HG02884 (cell line): ENCODE results near the gene HMX2.

Experiments used
- ATAC-seq: cut with Tn5 transposase; IDR thresholded peaks from one replicate; pipeline ENCODE4 v1.9.1; 2021; ENCODE audit warnings: mild to moderate bottlenecking, moderate library complexity; ENCODE audit not compliant: unreplicated experiment

HMX2 gene, protein sequence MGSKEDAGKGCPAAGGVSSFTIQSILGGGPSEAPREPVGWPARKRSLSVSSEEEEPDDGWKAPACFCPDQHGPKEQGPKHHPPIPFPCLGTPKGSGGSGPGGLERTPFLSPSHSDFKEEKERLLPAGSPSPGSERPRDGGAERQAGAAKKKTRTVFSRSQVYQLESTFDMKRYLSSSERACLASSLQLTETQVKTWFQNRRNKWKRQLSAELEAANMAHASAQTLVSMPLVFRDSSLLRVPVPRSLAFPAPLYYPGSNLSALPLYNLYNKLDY

DNA sequence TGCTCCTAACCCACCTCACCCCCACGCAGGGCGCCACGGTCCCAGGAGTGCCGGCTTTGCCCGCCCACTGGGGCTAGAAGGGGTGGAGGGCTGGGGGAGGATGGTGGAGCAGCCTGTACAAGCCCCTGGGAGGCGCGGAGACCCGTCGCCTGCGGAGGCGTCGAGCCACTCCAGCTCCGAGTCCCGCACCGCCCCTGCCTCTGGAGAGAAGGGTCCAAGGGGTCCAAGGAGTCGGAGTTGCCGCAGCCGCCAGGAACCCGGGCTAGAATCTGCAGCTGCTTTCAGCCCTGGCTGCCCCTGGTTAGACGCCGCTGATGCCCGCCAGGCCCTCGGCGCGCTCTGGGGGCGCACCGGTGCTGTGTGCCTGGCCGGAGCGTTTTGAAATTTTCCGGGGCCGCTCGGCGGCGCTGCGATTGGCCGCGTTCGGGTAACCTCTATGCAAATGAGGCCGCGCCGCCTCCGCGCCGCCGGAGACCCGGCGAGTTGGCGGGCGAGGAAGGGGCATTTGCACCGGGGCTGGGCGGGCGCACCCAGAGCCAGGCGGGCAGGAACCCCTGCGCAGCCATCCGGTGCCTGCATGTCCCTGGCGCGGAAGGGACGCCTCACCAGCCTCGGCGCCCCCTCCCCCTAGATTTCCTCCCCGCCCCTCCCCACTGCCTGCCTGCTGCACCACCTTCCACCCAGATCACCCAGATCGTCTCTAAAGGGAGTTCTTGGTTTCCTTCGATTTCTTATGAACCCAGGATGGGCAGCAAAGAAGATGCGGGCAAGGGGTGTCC lies at the start of gene HMX2:
HMX2 (plus strand) TSS at position 502 of the 779 bp plus-strand sequence; CDS start at position 745, 243 bp downstream.
- ATAC-seq = no peak

DNA sequence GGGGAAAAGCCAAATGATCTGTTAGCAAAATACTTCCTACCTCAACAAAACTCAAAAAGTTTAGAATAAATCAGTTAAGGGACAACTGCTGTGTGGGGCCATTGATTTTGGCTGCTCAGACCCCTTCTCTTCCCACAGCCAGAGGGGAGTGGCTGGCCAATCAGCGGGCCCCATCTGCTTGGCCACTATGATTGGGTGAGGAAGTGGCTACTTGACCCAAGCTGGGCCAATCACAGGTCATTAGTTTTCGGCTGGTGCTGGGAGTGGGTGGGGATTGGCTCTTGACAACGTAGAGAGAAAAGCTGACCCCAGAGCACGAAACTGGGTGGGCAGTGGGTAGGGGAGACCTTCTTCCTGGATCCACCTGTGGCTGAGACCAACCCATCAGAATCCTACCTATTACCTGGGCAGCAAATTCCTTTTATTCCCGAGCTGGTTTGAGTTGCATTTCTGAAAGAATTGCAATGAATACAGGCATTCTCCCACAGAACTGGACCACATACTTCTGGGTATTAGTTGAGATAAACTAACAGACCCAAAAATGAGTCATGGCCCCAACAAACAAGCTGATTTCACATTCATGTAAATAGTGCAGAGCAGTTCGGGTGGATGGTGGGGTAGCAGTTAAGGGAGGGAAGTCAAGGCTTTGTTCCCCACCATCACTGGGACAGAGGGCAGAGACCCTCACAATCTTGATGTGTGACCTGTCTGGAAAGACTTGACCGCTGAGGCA lies 47.7 kb upstream of the HMX2 start:
- no peak for ATAC-seq

DNA sequence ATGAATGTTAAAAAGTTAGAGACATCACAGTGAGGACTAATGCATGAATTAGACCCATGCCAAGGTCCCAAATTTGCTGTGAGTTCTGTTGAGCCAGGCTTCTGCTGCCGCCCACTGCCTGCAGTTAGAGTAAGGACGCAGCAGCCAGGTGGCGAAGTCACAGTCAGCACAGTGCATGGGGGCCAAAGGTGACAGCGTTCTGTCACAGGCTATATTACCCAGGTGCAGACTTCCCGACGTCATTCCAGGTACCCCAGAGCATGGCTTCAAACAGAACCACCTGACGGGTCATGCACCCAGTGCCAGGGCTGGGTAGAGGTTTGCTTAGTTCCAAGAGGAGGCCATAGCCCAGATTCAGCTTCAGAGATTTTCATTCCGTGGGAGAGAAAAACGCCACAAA lies 46.1 kb upstream of the HMX2 start:
- no peak for ATAC-seq

DNA sequence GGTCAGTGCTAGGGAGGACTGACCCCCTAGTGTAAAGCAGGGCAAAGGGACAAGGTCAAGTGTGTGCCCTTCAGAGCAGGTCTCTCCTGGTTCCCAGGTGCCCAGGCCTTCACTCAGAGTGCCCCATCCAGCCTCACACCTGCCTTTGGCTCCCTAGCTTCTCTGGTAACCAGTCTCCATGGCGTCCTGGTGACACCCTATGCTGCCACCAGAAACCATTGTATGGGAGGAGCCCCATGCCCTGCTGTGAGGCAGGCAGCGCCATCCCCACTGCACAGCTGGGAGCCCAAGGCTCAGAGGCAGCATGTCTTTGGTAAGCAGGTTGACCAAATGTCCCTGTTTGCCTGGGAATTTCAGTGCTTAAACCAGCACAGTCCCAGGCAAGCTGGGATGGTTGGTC lies 45.3 kb upstream of the HMX2 start:
- no peak for ATAC-seq

DNA sequence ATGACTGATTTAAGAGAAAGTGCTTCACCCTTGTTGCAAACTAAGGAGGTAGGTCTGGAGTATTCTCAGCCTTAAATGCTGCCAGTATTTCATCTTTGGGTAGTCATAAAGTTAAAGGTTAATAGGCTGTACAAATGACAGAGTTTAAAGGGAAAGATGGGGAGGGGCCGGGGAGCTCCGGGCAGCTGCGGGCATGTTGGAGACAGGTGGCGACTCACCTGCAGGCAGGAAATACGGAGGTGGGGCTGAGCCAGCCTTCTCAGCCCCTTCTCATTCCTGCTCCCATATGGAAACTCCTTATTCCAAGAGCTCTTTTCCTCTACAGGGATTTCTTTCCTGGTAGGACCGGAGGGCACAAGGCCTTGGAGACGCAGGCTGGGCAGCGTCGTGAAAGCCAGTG lies 44.0 kb upstream of the HMX2 start:
- no peak for ATAC-seq

DNA sequence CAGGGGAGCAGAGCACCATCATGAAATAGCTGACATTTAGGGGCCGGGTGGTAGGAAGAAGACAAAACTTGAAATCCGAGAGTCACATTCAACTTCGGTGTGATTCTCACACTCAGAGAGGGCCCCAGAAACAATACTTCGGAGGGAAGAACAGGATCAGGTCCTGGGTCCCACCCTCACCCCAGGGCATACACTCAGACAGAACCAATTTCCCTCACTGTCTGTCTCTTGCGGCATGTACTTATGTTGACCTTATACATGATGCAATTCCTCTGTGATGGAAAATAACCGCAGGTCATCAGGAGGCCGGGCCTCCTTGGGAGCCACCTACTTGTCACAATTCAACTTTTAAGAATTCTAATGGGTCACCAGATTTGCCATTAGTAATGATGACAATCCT lies 38.5 kb upstream of the HMX2 start:
- no peak for ATAC-seq

DNA sequence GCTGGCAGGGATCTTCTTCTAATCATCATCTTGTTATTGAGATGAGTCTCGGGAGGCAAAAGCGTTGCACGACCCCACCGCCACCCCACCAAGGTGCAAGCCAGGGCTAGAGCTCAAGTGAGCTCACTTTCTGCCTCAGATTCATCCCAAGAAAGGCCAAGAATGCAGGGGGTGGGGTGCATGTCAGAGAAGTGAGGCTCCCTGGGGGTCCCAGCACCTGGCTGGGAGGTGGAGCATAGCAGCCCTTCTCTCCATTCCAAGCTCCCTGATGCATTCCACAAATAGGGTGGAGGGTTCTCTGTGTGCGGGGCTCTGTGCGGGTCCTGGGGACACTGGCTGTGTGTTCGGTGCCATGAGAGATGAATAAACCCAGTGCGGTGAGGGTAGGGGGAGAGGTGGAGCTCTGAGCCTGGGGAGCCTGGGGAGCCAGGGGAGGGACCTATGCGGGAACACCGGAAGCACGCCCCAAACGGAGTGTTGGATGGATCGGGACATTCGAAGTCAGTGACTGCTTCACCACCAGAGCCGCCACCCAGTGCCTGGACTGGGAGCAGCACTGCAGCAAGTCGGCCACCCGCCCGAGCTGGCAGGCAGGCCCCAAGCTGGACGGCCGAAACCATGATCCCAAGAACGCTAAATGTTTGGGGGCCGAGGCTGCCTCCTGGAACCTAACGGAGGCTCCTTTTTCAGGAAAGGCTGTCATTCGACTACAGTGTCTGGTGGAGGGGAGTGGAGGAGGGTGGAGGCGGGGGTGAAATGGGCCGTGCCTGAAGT lies 30.1 kb upstream of the HMX2 start:
- no peak for ATAC-seq

DNA sequence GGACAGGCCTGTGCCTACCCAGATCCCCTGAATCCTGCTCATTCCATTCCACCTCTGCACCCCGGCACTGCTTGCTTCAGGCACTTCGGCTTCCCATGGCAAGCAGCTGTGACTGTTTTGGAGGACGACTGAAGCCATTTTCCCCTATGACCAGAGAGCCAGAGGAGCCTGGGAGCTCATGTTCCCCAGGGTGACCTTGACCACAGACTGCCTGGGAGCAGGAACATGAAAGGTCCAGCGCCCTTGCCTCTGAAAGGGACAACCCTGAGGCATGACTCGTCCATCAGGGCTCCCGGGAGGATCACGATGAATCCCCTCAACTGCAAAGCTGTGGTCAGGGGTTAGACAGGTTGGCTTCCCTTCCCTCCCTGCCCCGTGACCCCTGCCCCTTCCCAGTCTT lies 28.9 kb upstream of the HMX2 start:
- ATAC-seq = no peak

DNA sequence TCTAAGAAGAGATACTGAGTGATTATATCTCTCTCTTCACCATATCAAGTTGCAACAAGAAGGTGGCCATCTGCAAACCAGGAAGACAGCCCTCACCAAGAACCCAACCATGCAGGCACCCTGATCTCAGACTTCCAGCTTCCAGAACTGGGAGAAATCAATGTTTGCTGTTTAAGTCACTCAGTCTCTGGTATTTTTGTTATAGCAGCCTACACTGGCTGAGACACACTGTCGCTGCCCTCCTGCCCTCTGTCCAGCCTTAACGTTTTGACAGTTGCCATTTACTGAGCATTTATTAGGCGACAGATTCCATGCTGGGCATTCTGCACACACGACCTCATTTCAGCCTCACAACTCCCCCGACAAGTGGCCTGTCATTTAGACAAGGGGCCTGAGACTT lies 21.7 kb upstream of the HMX2 start:
- no peak for ATAC-seq

DNA sequence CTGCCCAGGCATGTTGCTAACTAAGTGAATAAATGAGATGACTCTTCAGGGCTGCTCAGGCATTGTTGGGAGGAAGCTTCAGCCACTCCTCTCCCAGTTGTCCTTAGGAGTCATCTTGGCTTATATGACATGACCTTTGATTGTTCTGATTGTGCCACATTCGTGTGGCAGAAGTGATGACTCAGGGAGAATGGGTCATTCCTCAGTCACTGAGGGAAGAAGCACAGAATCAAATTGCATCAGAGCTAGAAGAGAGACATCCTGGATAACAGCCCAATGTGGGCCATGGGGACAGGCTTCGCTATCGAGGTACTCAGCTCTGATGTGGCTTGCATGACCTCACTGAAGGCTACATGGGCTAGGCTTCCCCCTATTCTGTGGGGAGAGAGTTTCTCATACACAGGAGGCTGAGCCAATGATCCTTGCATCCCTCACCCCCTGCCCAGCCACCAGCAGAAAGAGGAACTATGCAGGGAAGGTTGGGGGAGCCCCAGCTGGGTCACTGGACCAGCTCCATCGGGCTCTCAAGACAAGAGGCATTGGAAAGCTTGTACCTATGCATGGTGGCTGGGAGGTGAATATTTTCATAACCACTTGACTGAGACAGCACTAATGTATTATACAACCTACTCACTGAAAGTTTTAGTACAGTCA lies 18.2 kb upstream of the HMX2 start:
- ATAC-seq = no peak

DNA sequence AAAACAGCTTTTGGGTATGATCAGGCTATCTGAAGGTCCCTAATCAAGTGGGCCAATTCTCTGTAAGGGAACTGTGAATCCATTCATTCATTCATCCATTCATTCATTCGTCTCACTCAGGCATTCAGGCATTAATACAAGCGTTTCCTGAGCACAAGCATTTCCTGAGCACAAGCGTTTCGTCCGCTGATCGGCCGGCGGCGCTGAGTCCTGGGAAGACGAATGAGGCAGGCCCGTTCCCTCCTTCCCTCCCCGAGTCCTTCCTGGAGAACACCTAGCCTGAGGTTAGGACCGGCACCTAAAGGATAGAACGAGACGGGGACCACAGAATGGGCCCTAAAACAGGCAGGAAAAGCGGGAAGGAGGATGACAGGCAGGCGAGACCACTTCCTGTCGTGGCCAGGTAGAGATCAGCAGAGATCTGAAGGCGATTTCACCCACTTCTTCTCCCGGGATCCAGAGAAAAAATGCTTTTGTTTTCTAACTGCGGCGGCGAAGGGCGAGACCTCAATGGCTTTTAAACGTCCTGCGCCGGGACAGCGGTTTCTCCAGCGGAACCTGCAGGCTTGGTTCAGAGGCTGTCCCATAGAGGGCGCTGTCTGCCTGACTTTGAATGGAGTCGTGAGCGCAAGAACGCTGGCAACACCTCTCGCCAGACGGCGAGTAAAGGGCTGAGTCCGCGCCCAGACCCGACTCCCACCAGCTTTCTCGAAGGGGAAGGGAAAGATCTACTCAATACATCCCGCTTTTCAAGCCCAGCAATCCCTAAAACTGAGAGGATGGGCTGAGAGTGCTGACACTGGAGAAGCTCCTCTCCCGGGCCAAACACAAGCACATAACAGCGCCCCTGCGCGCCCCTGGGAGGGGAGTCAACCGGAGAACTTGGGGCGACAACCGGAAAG lies 15.1 kb upstream of the HMX2 start:
- ATAC-seq = no peak

DNA sequence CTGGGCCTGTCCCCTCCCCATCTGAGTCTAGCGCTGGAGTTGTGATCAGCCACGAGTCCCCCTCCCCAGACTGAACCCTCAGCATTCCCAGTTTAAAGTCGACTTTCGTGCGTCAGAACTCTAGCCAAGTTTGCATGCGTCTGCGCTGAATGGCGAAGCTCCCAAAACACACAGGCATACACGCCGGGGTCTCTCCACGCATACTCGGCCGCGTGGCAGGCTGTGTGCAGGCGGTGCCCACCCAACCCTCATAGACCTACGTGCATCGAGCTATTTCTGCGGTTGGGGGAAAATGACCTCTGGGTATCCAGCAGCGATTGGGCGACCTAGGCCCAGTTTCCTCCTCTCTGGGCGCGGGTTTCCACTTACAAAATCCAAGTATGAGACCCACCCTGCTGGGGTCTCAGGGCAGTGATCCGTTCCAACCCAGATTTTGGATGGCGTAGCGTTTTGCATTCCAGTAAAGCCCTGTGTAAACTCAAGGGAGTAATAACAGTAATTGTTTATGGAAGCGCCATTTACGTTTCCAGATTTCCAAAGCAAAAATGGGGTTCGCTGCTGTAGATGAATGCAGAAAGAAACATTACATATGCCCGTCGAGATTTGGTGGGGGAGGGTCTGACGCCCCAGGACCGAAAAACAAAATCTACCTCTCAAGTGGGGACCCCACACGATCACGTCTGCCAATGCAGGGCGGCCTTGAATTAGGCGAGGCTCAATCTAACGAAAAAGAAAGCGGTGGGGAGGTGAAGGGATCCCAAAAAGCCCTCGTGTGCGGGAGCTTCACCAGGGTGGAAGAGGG lies 14.2 kb upstream of the HMX2 start:
- ATAC-seq = no peak

DNA sequence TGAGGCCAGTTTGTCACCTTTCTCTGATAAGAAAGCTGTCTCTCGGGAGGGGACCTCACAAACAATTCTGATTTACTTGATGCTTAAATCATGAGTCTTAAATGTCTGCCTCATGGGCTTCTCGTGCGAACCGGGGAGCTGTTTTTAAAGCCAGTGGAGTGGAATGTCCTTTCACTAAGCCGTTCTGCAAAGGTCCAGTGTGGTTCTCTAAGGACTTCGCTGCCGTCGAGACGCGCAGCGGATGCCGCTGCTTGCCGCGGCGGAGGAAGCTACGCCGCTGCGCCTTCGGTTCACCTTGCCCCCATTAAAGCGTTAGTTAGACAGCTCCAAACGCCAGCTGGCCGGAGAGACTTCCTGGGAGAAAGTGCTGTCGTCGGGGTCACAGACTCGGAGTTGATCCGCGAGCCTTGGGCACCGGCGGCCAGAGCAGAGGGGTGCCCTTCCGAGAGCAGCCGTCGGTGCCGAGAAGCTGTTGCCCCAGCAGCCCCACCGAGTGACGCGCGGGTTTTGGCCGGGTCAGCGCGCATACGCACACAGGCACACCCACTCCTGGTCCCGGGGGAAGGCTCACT lies 13.5 kb upstream of the HMX2 start:
- no peak for ATAC-seq

DNA sequence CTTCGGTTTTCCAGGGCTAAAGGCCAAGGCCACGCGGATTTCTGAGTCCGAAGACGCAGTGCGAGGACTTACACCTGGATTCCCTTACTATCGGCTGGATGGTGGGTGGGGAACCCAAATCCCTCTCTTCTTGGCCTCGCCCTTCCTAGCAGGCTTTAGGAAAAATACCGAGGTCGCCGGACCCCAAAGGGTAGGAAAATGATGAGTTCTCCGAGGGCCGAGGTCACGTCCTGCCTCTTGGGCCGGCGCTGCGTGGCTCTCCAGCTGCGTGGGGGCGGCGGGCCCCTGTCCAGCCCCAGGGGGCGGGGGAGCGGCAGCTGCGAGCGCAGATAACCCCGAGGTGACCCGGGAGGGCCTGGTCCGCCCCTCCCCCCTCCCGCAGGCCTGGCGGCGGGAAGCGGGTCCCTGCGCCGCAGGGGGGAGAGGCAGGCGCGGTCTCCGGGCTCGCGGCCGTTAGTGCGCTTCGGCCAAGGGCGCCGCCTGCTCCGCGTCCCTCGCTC lies 13.0 kb upstream of the HMX2 start:
- ATAC-seq = no peak

DNA sequence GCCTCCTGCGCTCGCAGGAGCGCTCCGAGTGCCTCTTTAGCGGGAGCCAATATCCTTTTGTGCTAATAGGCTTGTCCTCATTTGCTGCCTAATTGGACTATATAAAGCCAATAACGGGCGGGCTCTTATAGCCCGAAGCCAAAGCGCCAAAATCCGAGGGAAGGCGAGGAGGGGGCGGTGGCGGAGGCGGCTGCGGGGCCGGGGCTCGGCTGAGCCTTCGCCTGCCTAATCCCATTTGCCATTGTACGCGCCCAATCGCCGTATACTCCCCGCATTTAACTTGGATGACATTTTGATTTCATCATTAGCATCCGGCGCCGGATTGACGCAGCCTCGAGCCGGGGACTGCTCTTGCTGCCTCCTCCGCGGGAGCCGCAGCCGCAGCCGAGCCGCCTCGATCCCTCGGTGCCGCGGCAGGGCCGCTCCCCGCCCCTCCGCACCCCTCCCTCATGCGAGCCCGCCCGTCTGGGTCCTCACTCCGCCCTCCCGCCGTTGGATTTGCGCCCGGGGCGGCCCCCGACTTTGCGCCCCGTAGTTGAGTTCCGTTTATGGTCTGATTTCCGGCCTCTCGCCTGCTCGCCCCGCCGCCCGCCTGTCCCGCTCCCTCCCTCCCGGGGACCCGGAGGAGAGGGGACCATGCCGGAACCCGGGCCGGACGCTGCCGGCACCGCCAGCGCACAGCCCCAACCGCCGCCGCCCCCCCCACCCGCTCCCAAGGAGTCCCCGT lies 12.4 kb upstream of the HMX2 start, which contains the start of gene HMX3:
HMX3 (plus strand) TSS at position 556 of the 727 bp plus-strand sequence; CDS start at position 637, 81 bp downstream.
- no peak for ATAC-seq

DNA sequence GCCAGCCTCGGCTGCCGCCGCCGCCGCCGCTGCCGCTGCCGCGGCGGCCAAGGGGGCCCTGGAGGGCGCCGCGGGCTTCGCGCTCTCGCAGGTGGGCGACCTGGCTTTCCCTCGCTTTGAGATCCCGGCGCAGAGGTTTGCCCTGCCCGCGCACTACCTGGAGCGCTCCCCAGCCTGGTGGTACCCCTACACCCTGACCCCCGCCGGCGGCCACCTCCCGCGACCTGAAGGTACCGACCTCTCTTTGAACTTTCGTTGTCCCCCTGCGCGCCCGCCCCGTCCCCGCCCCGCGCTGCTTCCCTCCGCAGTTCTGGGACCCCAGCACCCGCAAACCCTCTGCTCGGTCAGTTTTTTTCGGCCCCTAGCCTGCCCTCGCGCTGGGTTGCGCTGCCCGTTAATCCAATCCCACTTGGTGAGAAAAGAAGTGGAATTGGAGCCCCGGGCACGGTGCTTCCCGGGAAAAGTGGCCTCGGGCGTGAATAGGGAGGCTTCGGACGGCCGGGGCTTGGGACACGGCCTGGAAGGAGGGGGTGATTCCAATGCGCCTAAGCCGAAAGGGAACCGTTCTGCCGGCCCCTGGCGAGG lies 11.6 kb upstream of the HMX2 start:
- no peak for ATAC-seq
